NCI-H446 treated with DMSO at 0.1 percent for 48 hours (cell line): Measurements from ENCODE around the gene TPRX2.
A peak's percentile ranks its signal among the peaks of the same experiment; 100 is the strongest.
"Not testable (repeated sequence)": the region's sequence is repeated elsewhere in the genome, so short reads cannot be mapped to it uniquely, and the experiment has no call there.

Experiments used
- DNase-seq: peaks from one replicate; lab custom pipeline; 2025; lab: John Stamatoyannopoulos, UW

The TPRX2 gene

DNA sequence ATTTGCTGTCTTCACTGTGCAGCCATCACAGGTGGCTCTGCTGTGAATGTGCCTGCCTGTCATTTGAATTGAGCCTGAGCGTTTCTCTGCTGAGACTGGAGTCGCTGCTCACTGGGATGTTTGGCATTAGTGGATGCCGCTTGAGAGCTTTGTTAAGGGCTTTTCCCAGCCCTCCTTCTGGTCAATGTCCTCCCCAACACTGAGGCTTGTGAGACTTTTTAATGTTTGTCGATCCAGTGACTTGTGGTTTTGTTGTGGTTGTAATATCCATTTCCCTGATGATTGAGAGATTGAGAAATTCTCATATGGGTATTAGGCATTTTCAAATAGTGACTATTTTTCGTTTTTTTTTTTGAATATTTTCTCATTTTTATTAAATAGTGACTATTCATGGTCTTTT lies 2.6 kb downstream of the TPRX2 start:
- DNase-seq: no peak

DNA sequence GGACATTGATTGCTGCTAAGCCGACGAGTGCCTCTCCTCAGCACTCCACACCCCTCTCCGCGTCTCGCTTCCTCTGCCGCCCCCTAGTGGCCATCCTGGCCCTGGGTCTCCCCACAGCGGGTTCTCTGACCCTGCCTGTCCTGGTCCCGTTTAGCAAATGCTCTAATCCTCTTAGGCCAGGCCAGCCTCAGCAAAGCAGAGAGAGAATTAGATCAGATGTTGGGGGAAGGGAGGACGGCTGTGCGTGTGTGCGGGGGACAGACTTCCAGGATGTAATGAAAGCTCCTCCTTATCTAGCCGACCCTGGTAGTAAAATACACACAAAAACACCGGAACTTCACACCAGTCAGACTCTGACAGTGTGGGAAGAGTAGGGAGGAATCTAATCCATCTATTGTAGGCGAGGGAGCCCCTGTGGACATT lies 4.5 kb downstream of the TPRX2 start:
- DNase-seq: peak; percentile 25

DNA sequence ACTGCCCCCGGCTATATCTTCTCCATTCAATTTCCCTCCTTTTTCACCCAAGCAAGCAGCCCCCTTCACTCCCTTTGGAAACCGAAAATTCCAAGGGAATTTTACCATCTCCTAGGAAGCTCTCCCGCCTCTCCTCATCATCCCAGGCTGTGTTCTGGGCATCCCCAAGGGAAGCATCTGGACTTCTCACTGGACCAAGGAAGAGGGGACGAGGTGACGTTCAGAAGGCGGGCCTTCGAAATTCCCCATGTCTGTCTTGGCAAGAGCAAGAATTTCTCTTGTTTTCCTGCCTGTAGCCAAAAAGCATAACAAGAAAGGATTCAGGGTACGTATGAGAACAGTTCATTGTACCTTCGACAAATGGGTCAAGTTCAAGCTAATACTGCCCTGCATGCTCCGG lies 6.1 kb downstream of the TPRX2 start:
- no peak for DNase-seq

DNA sequence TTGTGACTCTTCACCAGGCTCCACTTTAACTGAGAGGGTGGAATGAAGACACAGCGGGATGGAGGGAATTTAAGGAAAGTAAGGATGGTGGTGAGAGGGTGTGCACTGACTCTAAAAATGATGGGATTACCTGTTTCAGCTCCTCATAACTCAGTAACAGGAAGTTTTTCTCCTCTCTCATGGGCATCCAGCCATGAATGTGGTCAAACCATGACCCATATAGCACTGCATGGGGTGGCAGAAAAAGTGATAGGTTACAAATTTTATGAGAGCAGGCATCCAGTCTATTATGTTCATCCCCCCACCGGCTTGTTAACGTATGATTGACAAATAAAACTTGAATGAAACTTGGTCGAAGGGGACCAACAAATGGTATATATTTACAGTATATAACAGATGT lies 19.9 kb downstream of the TPRX2 start:
- DNase-seq: no peak

DNA sequence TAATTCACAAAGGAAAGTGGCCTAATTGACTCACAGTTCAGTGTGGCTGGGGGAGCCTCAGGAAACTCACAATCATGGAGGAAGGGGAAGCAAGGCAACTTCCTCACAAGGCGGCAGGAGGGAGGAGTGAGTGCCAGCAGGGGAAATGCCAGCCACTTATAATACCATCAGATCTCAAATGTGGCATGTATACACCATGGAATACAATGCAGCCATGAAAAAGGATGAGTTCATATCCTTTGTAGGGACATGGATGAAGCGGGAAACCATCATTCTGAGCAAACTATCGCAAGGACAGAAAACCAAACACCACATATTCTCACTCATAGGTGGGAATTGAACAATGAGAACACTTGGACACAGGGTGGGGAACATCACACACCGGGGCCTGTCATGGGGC lies 20.4 kb downstream of the TPRX2 start:
- not testable (repeated sequence) for DNase-seq

DNA sequence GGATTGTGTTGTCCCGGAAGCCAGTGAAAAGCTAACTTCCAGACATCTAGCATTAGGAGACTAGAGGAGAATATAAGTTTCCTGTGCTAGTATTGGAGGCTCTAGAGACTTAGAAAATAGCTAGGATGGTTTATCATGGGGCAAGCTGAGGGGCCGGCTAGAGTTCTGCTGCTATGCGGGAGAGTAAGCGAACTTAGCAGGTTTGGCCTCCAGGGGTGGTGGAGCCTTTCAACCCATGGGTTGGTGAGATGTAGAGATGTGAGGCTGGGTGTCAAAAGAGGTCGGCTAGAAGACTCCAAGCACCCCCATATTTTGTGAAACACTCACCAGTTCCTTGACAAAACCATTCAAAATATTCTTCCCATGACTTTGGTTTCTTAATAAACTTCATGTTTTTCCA lies 22.7 kb downstream of the TPRX2 start:
- no peak for DNase-seq

DNA sequence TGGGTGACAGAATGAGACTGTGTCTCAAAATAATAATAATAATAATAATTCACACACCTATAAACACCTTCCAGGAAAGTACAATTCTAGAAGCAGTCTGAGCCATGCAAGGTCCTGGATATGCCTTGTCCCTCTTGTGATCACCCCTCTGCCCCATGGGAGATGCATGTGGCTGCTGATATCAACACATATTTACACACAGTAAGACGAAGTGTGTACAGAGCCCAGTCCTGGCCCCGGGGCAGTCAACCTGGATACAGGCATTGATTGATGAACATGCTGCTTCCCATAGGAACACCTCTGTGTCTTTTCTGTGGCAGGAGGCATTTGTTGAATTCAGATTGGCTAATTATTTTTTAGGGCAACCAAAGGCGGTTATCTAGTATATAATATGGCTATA lies 23.9 kb downstream of the TPRX2 start:
- no peak for DNase-seq

DNA sequence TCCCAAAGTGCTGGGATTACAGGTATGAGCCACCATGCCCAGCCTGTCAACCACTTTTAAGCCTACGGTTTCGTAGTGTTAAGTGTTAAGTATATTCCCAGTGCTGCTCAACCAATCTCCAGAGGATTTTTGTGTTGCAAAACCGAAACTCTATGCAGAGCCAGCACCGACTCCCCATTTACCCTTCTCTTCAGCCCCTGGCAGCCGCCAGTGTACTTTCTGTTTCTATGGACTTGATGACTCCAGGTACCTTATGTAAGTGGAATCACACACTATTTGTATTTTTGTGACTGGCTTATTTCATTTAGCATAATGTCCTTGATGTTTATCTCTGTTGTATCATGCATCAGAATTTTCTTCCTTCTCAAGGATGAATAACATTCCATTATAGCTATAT lies 26.0 kb downstream of the TPRX2 start:
- no peak for DNase-seq

DNA sequence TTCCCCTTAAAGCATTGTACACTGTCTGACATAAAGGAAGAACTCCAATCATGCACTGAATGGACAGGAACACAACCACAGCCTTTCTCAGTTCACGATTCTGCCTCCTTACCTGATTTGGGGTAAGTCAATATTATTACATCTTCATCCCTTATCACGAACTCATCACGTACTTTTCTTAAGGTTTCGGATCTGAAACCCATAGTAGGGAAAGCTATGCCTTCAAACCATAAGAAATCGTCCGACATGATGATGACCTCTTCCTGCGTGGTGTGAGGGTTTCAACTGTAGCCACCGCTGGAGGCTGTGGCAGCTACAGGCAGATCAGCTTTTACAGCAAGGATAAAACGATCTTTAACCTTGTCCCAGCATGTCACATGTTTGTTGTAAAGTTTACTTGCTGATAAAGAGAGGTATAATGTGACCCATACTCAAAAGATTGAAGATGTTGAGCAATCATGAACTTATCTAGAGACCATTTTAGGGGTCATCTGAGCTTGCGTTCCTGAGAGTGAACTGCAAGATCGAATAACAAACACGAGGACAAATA lies 27.1 kb downstream of the TPRX2 start, which contains the start of gene SULT2A1:
SULT2A1 (minus strand) TSS at position 306 of the 550 bp plus-strand sequence; CDS start at position 248, 58 bp downstream.
- no peak for DNase-seq

DNA sequence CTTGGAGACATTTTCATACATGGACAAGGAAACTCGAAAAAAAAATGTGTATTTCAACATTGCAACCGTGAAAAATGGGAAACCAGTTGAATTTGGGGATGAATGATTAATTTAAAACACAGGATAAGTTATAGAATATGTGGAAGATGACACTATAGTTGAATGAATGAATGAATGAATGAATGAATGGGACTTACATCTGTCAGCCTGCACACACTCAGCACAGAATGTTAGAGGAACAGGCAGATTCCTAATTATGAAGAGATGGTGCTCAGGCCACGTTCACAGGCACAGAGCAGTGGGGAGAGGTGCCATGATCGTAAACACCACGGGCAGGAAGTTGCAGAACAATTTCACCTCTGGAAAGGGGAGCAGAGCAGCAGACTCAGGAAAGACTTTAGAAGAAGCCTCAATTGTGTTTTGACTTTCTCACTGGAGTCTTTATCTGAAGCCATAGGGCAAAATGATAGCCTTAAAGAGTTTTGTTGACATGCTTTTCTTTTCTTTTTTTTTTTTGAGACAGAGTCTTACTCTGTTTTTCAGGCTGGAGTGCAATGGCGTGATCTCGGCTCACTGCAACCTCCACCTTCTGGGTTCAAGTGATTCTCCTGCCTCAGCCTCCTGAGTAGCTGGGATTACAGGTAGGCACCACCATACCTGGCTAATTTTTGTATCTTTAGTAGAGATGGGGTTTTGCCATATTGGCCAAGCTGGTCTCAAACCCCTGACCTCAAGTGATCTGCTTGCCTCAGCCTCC lies 32.0 kb downstream of the TPRX2 start:
- no peak for DNase-seq

DNA sequence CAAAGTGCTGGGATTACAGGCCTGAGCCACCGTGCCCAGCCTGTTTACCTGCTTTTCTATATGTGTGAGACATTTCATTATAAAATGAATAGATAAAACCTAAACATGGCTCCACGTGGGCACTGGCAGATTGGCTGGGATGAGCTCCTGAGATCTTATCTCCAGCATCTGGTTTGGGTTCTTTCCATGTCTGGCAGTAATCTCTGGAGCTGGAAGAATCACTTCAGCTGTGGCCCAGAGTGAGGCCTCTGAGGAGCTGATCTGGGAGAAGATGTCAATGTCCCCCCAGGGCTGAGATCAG lies 32.5 kb downstream of the TPRX2 start:
- DNase-seq: no peak

DNA sequence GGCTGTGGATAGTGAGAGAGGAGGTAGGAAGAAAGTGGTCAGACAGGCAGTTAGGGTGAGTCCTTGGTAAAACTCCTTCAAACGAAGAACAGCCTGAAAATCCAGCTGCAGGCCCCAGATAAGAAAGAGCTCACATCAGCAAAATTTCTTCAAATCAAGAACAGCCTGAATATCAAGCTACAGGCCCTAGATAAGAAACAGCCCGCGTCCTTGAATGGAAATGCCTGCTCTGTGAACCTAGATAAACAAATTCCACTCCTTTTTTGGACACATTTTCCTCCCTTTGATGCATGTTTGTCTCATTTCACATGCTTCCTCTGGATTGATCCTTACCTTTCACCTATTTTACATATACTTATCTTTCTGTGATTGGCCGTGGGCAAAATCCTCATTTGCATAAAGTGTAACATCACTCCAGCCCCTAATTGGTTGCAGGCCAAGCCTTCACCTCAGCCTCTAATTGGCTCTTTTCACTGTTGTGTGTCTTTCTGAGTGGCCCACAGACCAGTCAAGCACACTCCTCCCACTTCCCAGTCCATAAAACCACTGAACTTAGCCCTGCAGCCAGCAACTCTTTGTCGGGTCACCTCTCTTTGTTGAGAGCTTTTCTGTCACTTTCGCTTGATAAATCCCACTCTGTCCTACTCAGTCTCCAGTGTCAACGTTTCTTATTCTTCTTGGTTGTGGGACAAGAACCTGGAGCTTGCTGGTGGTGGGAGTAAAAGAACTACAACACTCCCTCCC lies 33.1 kb downstream of the TPRX2 start:
- DNase-seq: no peak

DNA sequence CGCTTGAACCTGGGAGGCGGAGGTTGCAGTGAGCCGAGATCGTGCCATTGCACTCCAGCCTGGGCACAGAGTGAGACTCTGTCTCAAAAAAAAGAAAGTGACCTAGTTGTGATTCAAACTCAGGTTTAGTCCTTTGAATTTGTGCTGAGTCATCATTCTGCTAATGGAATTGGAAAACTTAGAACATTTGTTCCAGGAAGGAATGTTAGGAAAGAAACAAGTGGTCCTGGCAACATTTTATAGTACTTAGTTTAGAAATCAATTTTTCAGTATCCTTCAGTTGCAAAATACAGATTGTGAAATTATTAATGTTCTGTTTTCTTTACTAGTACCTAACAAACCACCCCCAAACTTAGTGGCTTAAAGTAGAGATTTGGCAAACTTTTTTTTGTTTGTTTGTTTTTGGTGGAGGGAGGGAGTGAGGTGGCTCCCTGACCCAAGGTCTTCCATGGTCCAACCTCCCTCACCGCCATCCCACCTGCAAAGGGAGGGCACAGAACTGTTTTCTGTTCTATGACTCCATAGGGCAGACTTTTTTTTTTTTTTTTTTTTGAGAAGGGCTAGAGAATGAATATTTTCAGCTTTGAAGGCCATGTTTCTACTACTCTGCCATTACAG lies 36.2 kb downstream of the TPRX2 start:
- DNase-seq: no peak

DNA sequence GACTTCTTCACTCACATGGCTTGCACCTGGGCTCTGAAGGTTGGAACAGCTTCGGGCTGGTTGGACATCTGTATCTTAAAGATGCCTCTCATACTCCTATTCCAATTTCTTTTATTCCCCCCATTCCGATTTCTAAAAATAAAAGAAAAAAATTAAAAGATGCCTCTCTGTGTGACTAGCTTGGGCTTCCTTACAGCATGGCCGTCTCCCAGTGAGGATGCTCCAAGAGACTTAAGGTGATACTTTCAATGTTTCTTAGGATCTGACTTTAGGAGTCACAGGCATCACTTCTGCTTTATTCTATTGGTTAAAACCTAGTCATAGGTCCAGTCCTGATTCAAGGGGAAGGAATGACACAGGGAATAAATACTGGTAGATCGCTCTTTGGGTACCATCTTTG lies 37.0 kb downstream of the TPRX2 start:
- no peak for DNase-seq

DNA sequence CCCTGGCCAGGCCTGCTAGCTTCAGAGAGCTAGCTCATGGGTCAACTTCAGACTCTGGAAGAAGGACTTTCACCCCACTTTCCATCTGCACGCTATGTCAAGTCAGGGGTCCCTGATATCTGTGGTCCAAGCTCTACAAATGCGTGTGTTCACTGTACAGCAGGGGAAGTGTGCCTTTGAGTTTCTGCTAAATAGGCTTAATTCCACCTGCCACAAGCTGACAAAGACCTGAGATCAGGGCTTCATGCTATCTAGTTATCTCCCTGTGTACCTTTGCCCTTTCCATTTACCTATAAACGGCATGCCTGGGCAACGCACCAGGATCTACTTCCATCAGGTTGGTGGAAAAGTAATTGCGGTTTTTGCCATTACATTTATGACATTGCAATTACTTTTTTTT lies 37.7 kb downstream of the TPRX2 start:
- DNase-seq: no peak

DNA sequence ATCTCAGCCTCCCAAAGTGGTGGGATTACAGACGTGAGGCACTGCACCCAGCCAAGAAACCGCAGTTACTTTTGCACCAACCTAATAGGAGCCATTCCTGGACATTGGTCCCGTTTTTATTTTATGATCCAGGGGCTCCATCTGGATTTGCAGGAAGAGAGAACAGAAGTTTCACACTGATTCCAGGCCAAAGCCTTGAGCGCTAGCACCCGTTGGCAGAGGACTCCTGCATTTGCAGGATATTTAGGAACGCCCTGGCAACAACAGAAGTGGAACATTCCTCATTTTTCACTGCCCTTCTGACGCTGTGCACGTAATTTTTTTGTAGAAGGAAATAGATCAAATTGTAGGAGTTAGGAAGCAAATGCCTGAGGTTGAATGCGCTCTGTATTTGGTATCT lies 38.8 kb downstream of the TPRX2 start:
- DNase-seq: no peak

DNA sequence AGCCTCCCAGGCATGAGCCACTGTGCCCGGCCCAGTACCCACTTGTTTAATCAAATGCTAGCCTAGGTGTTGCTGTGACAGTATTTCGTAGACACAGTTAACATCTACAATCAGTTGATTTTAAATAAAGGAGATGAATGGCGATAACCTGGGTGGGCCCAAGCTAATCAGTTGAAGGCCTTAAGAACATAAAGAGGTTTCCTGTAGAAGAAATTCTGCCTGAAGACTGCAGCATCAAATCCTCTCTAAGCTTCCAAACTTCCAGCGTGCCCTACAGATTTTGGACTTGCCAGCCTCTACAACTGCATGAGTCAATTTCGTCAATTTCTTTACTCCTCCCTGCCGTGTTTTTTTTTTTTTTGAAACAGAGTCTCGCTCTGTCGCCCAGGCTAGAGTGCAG lies 40.3 kb downstream of the TPRX2 start:
- DNase-seq: no peak

DNA sequence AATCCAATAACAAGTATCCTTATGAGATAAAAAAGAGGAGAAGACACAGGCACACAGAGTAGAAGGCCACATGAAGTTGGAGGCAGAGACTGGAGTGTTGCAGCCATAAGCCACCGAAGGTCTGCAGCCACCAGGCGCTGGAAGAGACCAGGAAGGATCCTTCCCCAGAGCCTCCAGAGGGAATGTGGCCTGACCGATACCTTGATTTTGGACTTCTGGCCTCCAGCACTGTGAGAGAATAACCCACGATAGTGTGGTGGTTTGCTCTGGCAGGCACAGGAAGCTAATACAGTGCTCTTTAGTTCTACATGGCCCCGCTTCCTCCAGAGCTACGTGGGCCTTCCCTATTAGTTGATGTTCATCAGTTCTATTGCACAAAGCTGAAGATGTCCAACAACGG lies 42.3 kb downstream of the TPRX2 start:
- DNase-seq: no peak

DNA sequence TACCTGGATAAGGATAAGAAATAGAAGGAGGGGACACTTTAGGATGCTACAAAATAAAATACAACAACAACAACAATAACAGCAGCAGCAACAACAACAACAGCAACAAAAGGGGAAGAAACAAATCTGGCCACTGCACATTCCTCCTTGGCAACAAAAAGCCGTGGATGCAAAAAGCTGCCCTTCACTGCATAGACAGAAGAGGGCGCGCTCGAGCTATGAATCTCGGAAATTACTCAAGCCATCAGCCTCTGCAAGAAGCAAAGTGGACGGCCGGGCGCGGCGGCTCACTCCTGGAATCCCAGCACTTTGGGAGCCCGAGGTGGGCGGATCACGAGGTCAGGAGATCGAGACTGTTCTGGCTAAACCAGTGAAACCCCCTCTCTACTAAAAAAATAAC lies 50.3 kb downstream of the TPRX2 start:
- not testable (repeated sequence) for DNase-seq

DNA sequence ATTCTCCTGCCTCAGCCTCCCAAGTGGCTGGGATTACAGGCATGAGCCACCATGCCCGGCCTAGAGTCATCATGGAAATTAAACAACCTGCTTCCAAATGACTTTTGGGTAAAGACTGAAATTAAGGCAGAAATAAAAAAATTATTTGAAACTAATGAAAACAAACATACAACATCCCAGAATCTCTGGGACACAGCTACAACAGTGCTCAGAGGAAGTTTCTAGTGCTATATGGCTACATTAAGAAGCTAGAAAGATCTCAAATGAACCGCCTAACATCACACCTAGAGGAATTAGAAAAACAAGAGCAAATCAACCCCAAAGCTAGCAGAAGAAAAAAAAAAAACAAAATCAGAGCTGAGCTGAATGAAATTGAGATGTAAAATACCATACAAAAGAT lies 51.2 kb downstream of the TPRX2 start:
- not testable (repeated sequence) for DNase-seq
